H9 (cell line): ENCODE results near the gene SPARCL1. TPM values are rescaled to one million over a fixed set of nuclear protein-coding genes. Genes with fewer than 3 reads are reported as not detected.

Experiments
- DNase-seq: peaks from one replicate; pipeline ENCODE4 v3.0.0-alpha.2; 2017
- H2AFZ ChIP-seq: one replicate; pipeline ENCODE4 v1.6.1; 2013; ENCODE audit warnings: mild to moderate bottlenecking, low read length, control low read depth, moderate library complexity
- H2AK5ac ChIP-seq: 2 replicates; pipeline ENCODE4 v1.6.1; 2013; ENCODE audit warnings: low read length, control low read depth, mixed read lengths; ENCODE audit not compliant: insufficient read length
- H2BK120ac ChIP-seq: one replicate; pipeline ENCODE4 v1.6.1; 2013; ENCODE audit warnings: low read depth, mild to moderate bottlenecking, low read length, control low read depth, inconsistent platforms; ENCODE audit not compliant: poor library complexity, severe bottlenecking
- H2BK12ac ChIP-seq: 2 replicates; pipeline ENCODE4 v1.6.1; 2013; ENCODE audit warnings: low read length, control low read depth, mixed read lengths, low read depth; ENCODE audit not compliant: insufficient read length
- H2BK15ac ChIP-seq: 2 replicates; pipeline ENCODE4 v1.6.1; 2013; ENCODE audit warnings: low read depth, low read length, control low read depth
- H2BK20ac ChIP-seq: one replicate; pipeline ENCODE4 v1.6.1; 2013; ENCODE audit warnings: low read depth, mild to moderate bottlenecking, low read length, control low read depth, inconsistent platforms; ENCODE audit not compliant: poor library complexity, severe bottlenecking
- H2BK5ac ChIP-seq: 2 replicates; pipeline ENCODE4 v1.6.1; 2013; ENCODE audit warnings: low read length, control low read depth, mixed read lengths; ENCODE audit not compliant: insufficient read length
- H3K14ac ChIP-seq: 2 replicates; pipeline ENCODE4 v1.6.1; 2013; ENCODE audit warnings: low read length, control low read depth; ENCODE audit not compliant: insufficient read depth
- H3K18ac ChIP-seq: 2 replicates; pipeline ENCODE4 v1.6.1; 2013; ENCODE audit warnings: low read depth, mild to moderate bottlenecking, mixed read lengths, low read length, control low read depth; ENCODE audit not compliant: insufficient read length
- H3K23ac ChIP-seq: 2 replicates; pipeline ENCODE4 v1.6.1; 2013; ENCODE audit warnings: low read length, control low read depth, mixed read lengths, low read depth; ENCODE audit not compliant: insufficient read length
- H3K23me2 ChIP-seq: 2 replicates; pipeline ENCODE4 v1.6.1; 2013; ENCODE audit warnings: low read depth, mild to moderate bottlenecking, mixed read lengths, low read length, control low read depth; ENCODE audit not compliant: insufficient read length, poor library complexity, severe bottlenecking
- H3K27ac ChIP-seq: 2 replicates; pipeline ENCODE4 v1.5.1; 2013; ENCODE audit warnings: low read length, control low read depth, mixed read lengths, low read depth; ENCODE audit not compliant: insufficient read length
- H3K27me3 ChIP-seq: 2 replicates; pipeline ENCODE4 v1.6.1; 2013; ENCODE audit warnings: low read length, control low read depth, inconsistent platforms; ENCODE audit not compliant: insufficient read depth
- H3K4ac ChIP-seq: 2 replicates; pipeline ENCODE4 v1.6.1; 2013; ENCODE audit warnings: low read depth, mild to moderate bottlenecking, control low read depth, inconsistent platforms, low read length, moderate library complexity
- H3K4me1 ChIP-seq: 2 replicates; pipeline ENCODE4 v1.6.1; 2013; ENCODE audit warnings: low read length, control low read depth, inconsistent platforms; ENCODE audit not compliant: insufficient read depth
- H3K4me2 ChIP-seq: 2 replicates; pipeline ENCODE4 v1.6.1; 2013; ENCODE audit warnings: low read length, control low read depth, mixed read lengths; ENCODE audit not compliant: insufficient read length, insufficient read depth
- H3K56ac ChIP-seq: 2 replicates; pipeline ENCODE4 v1.6.1; 2013; ENCODE audit warnings: low read depth, mild to moderate bottlenecking, mixed read lengths, low read length, control low read depth; ENCODE audit not compliant: insufficient read length
- H3K79me1 ChIP-seq: 2 replicates; pipeline ENCODE4 v1.6.1; 2013; ENCODE audit warnings: low read depth, mild to moderate bottlenecking, moderate library complexity, low read length, control low read depth, inconsistent platforms; ENCODE audit not compliant: insufficient read depth, poor library complexity, severe bottlenecking
- H3K79me2 ChIP-seq: 2 replicates; pipeline ENCODE4 v1.6.1; 2013; ENCODE audit warnings: low read length, control low read depth, inconsistent platforms; ENCODE audit not compliant: insufficient read depth
- H3K9ac ChIP-seq: 2 replicates; pipeline ENCODE4 v1.6.1; 2013; ENCODE audit warnings: low read length, control low read depth, mixed read lengths; ENCODE audit not compliant: insufficient read length; ENCODE audit errors: extremely low read depth
- H3K9me3 ChIP-seq: one replicate; pipeline ENCODE4 v1.6.1; 2013; ENCODE audit warnings: low read depth, low read length, inconsistent platforms; ENCODE audit not compliant: control insufficient read depth
- H3T11ph ChIP-seq: one replicate; pipeline ENCODE4 v1.6.1; 2013; ENCODE audit warnings: mild to moderate bottlenecking, low read length, control low read depth, inconsistent platforms
- H4K20me1 ChIP-seq: one replicate; pipeline ENCODE4 v1.6.1; 2013; ENCODE audit not compliant: control insufficient read depth, insufficient read length, insufficient read depth
- H4K5ac ChIP-seq: 2 replicates; pipeline ENCODE4 v1.6.1; 2013; ENCODE audit warnings: low read depth, mild to moderate bottlenecking, mixed read lengths, low read length, control low read depth; ENCODE audit not compliant: insufficient read length
- H4K8ac ChIP-seq: replicated peaks from 2 replicates; pipeline ENCODE4 v1.6.1; 2013; ENCODE audit warnings: low read length, control low read depth, mixed read lengths, low read depth; ENCODE audit not compliant: insufficient read length
- H4K91ac ChIP-seq: 2 replicates; pipeline ENCODE4 v1.6.1; 2013; ENCODE audit warnings: low read depth, mild to moderate bottlenecking, moderate library complexity, mixed read lengths, low read length, control low read depth; ENCODE audit not compliant: insufficient read length
- H3K27ac Mint-ChIP-seq, 3 experiments: 2 replicates in 2 of 3; 3 replicates in 1 of 3; pipeline ENCODE4 v1.8.0; 2020 to 2021; ENCODE audit warnings: mixed read lengths in 3 of 3, mild to moderate bottlenecking in 1 of 3, moderate library complexity in 1 of 3
- H3K27me3 Mint-ChIP-seq: 2 replicates; pipeline ENCODE4 v1.8.0; 2021; ENCODE audit warnings: low read depth, mild to moderate bottlenecking, moderate library complexity, mixed read lengths
- H3K36me3 Mint-ChIP-seq, 3 experiments: 2 replicates in 2 of 3; 3 replicates in 1 of 3; pipeline ENCODE4 v1.8.0; 2020 to 2021; ENCODE audit warnings: low read depth in 3 of 3, mixed read lengths in 3 of 3; ENCODE audit not compliant: insufficient read depth in 1 of 3
- H3K4me1 Mint-ChIP-seq, 2 experiments: 2 replicates each; pipeline ENCODE4 v1.8.0; 2020; ENCODE audit warnings: mixed read lengths in 2 of 2
- H3K4me3 Mint-ChIP-seq, 2 experiments: 2 replicates in 1 of 2; 3 replicates in 1 of 2; pipeline ENCODE4 v1.8.0; 2020 to 2021; ENCODE audit warnings: mild to moderate bottlenecking in 2 of 2, mixed read lengths in 2 of 2, moderate library complexity in 1 of 2
- H3K9me3 Mint-ChIP-seq, 2 experiments: 2 replicates in 1 of 2; 3 replicates in 1 of 2; pipeline ENCODE4 v1.8.0; 2020; ENCODE audit warnings: mild to moderate bottlenecking in 2 of 2, mixed read lengths in 2 of 2, moderate library complexity in 1 of 2
- WGBS: extraction: QIAGEN DNeasy Blood & Tissue Kit; methylation state at CpG from one replicate; pipeline ENCODE4 v1.1.7; 2013; ENCODE audit warnings: missing lambda C conversion rate, low lambda C conversion rate, mixed read lengths; ENCODE audit not compliant: insufficient read length; ENCODE audit errors: extremely low coverage; 5-methylcytosine and 5-hydroxymethylcytosine counted together
- total RNA-seq: library from RNA; stranded (reverse); gene quantifications from 2 replicates; pipeline ENCODE4 v1.2.1, GENCODE V29; 2021
- TF ChIP-seq, protein P1 (sequence below): fragments of 200-600 bp; sonication (generic); conservative IDR thresholded peaks from 3 replicates; pipeline ENCODE4 v1.8.0; 2021; ENCODE audit warnings: antibody characterized with exemption, mild to moderate bottlenecking

The SPARCL1 gene
- total RNA-seq, 1 experiment from 2014 or later, result 0.17 TPM

DNA sequence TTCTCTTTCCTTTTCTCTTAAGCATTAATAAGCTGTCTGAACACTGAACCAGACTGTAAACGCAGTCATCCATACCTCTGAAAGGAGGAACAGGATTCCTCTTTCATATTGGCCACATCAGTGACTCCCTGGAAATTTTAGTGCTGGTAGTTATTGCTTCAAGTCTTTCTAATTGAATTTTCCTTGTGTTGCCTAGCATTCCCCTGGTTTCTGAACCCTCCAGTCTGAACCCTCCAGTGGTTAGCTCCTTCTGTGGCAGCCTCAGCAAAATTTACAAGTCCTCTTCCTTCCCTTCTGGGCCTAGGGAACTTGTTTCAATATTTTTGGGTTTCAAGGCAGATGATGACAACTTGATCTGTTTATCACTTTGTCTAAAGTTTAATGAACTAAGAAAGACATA, 7.9 kb downstream of the SPARCL1 start:
- Histone ChIP-seq H3K27me3 (no peaks in the 10 kb centered on the region), H3K23me2 (no peaks in the 10 kb centered on the region), H3K27ac (no peak overlapping the region), H2BK12ac (no peak overlapping the region), H3K9me3 (no peaks in the 10 kb centered on the region), H2BK5ac (no peak overlapping the region), H3T11ph (no peak overlapping the region), H2AK5ac (no peak overlapping the region), H3K4me2 (no peak overlapping the region), H3K14ac (no peak overlapping the region), H3K4me1 (peaks cover 5% of the 10 kb centered on the region), H2BK120ac (no peak overlapping the region), H4K8ac (no peak overlapping the region), H2AFZ (no peak overlapping the region), H3K9ac (no peak overlapping the region), H3K23ac (no peak overlapping the region), H3K79me1 (no peaks in the 10 kb centered on the region), H3K18ac (no peak overlapping the region), H4K20me1 (no peaks in the 10 kb centered on the region), H3K56ac (no peak overlapping the region), H3K79me2 (no peaks in the 10 kb centered on the region), H4K5ac (no peak overlapping the region), H4K91ac (no peak overlapping the region), H3K4ac (no peak overlapping the region), H2BK20ac (no peak overlapping the region), H2BK15ac (no peak overlapping the region)
- H3K4me3 Mint-ChIP-seq, result no peak overlapping the region
- H3K27ac Mint-ChIP-seq, result peak overlapping the region in 1 of 3 experiments; percentile 12; a peak in 1 of 7 replicates
- peaks cover 37% of the 10 kb centered on the region for H3K27me3 Mint-ChIP-seq
- H3K36me3 Mint-ChIP-seq, result peaks cover 10 to 16% (median 11%) of the 10 kb centered on the region in 3 experiments
- H3K9me3 Mint-ChIP-seq, result peaks cover 18% of the 10 kb centered on the region in 2 experiments
- TF ChIP-seq, protein P1, sequence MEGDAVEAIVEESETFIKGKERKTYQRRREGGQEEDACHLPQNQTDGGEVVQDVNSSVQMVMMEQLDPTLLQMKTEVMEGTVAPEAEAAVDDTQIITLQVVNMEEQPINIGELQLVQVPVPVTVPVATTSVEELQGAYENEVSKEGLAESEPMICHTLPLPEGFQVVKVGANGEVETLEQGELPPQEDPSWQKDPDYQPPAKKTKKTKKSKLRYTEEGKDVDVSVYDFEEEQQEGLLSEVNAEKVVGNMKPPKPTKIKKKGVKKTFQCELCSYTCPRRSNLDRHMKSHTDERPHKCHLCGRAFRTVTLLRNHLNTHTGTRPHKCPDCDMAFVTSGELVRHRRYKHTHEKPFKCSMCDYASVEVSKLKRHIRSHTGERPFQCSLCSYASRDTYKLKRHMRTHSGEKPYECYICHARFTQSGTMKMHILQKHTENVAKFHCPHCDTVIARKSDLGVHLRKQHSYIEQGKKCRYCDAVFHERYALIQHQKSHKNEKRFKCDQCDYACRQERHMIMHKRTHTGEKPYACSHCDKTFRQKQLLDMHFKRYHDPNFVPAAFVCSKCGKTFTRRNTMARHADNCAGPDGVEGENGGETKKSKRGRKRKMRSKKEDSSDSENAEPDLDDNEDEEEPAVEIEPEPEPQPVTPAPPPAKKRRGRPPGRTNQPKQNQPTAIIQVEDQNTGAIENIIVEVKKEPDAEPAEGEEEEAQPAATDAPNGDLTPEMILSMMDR, result no peak
- DNase-seq, result no peak
- peaks cover 27% of the 10 kb centered on the region in 2 experiments for H3K4me1 Mint-ChIP-seq
- no CpG with 5 or more reads among the region's 1 CpG for WGBS
